Superior temporal gyrus (tissue), 1 donor: ENCODE results near the gene YAP1.
"Not testable (repeated sequence)": the region's sequence is repeated elsewhere in the genome, so short reads cannot be mapped to it uniquely, and the experiment has no call there.

Experiments used
- DNase-seq: peaks from one replicate; pipeline ENCODE4 v3.0.0-alpha.2; 2016; ENCODE audit errors: extremely low spot score

YAP1 gene

GRCh38 chr11:102240502-102240901 is 130.3 kb downstream of the YAP1 start:
- no peak for DNase-seq

- DNase-seq, result no peak
These were observed 130.8 kb downstream of the YAP1 start for GRCh38 chr11:102241026-102241425.

- DNase-seq, result no peak
These were observed 133.2 kb downstream of the YAP1 start for GRCh38 chr11:102243399-102243884.

- no peak for DNase-seq
These were observed 134.6 kb downstream of the YAP1 start for GRCh38 chr11:102244681-102245409.

GRCh38 chr11:102251423-102251822 is 141.2 kb downstream of the YAP1 start:
- DNase-seq, result no peak

- DNase-seq, result no peak
These were observed 142.2 kb downstream of the YAP1 start for GRCh38 chr11:102252339-102252891.

- DNase-seq, result no peak
These were observed 142.9 kb downstream of the YAP1 start for GRCh38 chr11:102253020-102253715.

- DNase-seq, result no peak
These were observed 143.8 kb downstream of the YAP1 start for GRCh38 chr11:102254047-102254446.

GRCh38 chr11:102256251-102256650 is 146.0 kb downstream of the YAP1 start:
- DNase-seq, result no peak

- no peak for DNase-seq
These were observed 150.0 kb downstream of the YAP1 start for GRCh38 chr11:102260241-102260640.

GRCh38 chr11:102263379-102264003 is 153.2 kb downstream of the YAP1 start:
- DNase-seq, result no peak

- DNase-seq, result not testable (repeated sequence)
These were observed 154.5 kb downstream of the YAP1 start for GRCh38 chr11:102264704-102265103.

GRCh38 chr11:102266099-102266498 is 155.9 kb downstream of the YAP1 start:
- DNase-seq, result no peak

GRCh38 chr11:102267609-102268008 is 157.4 kb downstream of the YAP1 start:
- no peak for DNase-seq

GRCh38 chr11:102268083-102268984 is 158.1 kb downstream of the YAP1 start:
- DNase-seq, result no peak

GRCh38 chr11:102268985-102269470 is 158.8 kb downstream of the YAP1 start:
- no peak for DNase-seq

GRCh38 chr11:102269927-102270326 is 159.7 kb downstream of the YAP1 start:
- no peak for DNase-seq

- DNase-seq, result no peak
These were observed 162.0 kb downstream of the YAP1 start for GRCh38 chr11:102272047-102272824.

GRCh38 chr11:102274628-102275027 is 164.4 kb downstream of the YAP1 start:
- DNase-seq, result no peak

- DNase-seq, result no peak
These were observed 166.1 kb downstream of the YAP1 start for GRCh38 chr11:102276362-102276761.
